K562 (cell line): ENCODE measurements around the gene GNAQ. TPM values are rescaled to one million over a fixed set of nuclear protein-coding genes. Genes with fewer than 3 reads are reported as not detected.

ENCODE experiments used
- CCAR2 ChIP-seq: fragments of 200-400 bp; formaldehyde crosslinking; IDR thresholded peaks from 2 replicates; pipeline ENCODE4 v1.6.1; 2017; ENCODE audit warnings: mild to moderate bottlenecking, low read depth, low read length
- MTA3 ChIP-seq: fragments of 450-650 bp; formaldehyde crosslinking; IDR thresholded peaks from 2 replicates; pipeline ENCODE4 v1.6.1; 2017; ENCODE audit warnings: mild to moderate bottlenecking, borderline replicate concordance
- POLR2A ChIP-seq: fragments of 450-650 bp; conservative IDR thresholded peaks from 2 replicates; pipeline ENCODE4 v1.6.1; 2016
- TAL1 ChIP-seq: fragments of 450-650 bp; IDR thresholded peaks from 2 replicates; pipeline ENCODE4 v1.6.1; 2016; ENCODE audit warnings: mild to moderate bottlenecking
- ZNF174 ChIP-seq: fragments of 250-450 bp; sonication (Bioruptor Pico); IDR thresholded peaks from 2 replicates; pipeline ENCODE4 v1.4.0; 2020; ENCODE audit warnings: mild to moderate bottlenecking
- ZNF699 ChIP-seq: fragments of 250-450 bp; sonication (Bioruptor Pico); IDR thresholded peaks from 2 replicates; pipeline ENCODE4 v1.8.0; 2021; ENCODE audit warnings: mild to moderate bottlenecking, moderate library complexity; ENCODE audit not compliant: insufficient replicate concordance
- polyA plus RNA-seq, 8 experiments: library from polyadenylated mRNA; depleted of rRNA in 4 of 8; stranded (reverse) in 5 of 8; unstranded in 3 of 8; fragments of >200 nt; fragmentation: Nextera tagmentation in 2 of 8; fragmentation: Illumina TruSeq in 1 of 8; extraction: Ambion mirVana in 2 of 8; extraction: Trizol in 1 of 8; gene quantifications; 2 replicates each; pipeline versions ENCODE4 v1.2.1 to v1.2.3, GENCODE V29; 2011 to 2014; ENCODE audit warnings: inconsistent platforms in 1 of 8, missing spikeins in 1 of 8
- total RNA-seq, 7 experiments: library from RNA; depleted of rRNA in 6 of 7; stranded (reverse); fragments of >200 nt in 6 of 7; fragmentation: Illumina TruSeq in 2 of 7; extraction: Trizol in 2 of 7; gene quantifications; 2 replicates each; pipeline versions ENCODE4 v1.2.1 to v1.2.3, GENCODE V29; 2011 to 2021; ENCODE audit warnings: low replicate concordance in 1 of 7
- TF ChIP-seq, protein P1 (sequence below): fragments of 450-650 bp; IDR thresholded peaks from 2 replicates; pipeline ENCODE4 v1.6.1; 2016; ENCODE audit warnings: mild to moderate bottlenecking, moderate library complexity
- TF ChIP-seq, protein P2 (sequence below): fragments of 250-450 bp; sonication (Bioruptor Pico); IDR thresholded peaks from 2 replicates; pipeline ENCODE4 v1.5.0; 2021
- TF ChIP-seq, protein P3 (sequence below): sonication (generic); formaldehyde crosslinking; IDR thresholded peaks from 2 replicates; pipeline ENCODE4 v1.4.0; 2020; ENCODE audit warnings: mild to moderate bottlenecking, missing genetic modification reagents
- TF ChIP-seq, protein P4 (sequence below): IDR thresholded peaks from 3 replicates; pipeline ENCODE4 v1.6.1; 2011; ENCODE audit warnings: borderline replicate concordance, mild to moderate bottlenecking, moderate library complexity; ENCODE audit not compliant: insufficient read length; ENCODE audit errors: extremely low read depth

Gene GNAQ
- total and polyA plus RNA-seq, 9 of the 15 experiments (the other 6 are each of a cell fraction or from before 2014, with no cell fraction given): 4.8 to 27.9 (median 17.5) TPM

DNA sequence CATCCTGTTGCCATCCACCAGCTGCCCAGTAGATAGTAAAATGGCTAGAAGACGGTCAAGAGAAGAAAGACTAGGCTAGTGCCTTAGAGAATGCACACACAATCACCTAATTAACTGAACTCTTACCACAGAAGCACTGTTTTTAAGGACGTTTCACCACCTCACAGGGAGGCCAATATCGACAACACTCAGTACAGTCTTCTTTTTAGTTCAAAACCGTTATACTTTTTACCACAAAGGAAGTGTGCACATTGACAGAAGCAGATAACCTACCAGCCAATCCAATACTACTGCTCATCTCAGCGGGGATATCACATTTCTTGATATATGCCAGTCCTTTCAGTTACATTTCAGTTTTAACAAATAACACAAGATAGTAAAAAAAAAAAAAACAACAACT is 122.3 kb downstream of the GNAQ start (continued):
- TF ChIP-seq, protein P1, sequence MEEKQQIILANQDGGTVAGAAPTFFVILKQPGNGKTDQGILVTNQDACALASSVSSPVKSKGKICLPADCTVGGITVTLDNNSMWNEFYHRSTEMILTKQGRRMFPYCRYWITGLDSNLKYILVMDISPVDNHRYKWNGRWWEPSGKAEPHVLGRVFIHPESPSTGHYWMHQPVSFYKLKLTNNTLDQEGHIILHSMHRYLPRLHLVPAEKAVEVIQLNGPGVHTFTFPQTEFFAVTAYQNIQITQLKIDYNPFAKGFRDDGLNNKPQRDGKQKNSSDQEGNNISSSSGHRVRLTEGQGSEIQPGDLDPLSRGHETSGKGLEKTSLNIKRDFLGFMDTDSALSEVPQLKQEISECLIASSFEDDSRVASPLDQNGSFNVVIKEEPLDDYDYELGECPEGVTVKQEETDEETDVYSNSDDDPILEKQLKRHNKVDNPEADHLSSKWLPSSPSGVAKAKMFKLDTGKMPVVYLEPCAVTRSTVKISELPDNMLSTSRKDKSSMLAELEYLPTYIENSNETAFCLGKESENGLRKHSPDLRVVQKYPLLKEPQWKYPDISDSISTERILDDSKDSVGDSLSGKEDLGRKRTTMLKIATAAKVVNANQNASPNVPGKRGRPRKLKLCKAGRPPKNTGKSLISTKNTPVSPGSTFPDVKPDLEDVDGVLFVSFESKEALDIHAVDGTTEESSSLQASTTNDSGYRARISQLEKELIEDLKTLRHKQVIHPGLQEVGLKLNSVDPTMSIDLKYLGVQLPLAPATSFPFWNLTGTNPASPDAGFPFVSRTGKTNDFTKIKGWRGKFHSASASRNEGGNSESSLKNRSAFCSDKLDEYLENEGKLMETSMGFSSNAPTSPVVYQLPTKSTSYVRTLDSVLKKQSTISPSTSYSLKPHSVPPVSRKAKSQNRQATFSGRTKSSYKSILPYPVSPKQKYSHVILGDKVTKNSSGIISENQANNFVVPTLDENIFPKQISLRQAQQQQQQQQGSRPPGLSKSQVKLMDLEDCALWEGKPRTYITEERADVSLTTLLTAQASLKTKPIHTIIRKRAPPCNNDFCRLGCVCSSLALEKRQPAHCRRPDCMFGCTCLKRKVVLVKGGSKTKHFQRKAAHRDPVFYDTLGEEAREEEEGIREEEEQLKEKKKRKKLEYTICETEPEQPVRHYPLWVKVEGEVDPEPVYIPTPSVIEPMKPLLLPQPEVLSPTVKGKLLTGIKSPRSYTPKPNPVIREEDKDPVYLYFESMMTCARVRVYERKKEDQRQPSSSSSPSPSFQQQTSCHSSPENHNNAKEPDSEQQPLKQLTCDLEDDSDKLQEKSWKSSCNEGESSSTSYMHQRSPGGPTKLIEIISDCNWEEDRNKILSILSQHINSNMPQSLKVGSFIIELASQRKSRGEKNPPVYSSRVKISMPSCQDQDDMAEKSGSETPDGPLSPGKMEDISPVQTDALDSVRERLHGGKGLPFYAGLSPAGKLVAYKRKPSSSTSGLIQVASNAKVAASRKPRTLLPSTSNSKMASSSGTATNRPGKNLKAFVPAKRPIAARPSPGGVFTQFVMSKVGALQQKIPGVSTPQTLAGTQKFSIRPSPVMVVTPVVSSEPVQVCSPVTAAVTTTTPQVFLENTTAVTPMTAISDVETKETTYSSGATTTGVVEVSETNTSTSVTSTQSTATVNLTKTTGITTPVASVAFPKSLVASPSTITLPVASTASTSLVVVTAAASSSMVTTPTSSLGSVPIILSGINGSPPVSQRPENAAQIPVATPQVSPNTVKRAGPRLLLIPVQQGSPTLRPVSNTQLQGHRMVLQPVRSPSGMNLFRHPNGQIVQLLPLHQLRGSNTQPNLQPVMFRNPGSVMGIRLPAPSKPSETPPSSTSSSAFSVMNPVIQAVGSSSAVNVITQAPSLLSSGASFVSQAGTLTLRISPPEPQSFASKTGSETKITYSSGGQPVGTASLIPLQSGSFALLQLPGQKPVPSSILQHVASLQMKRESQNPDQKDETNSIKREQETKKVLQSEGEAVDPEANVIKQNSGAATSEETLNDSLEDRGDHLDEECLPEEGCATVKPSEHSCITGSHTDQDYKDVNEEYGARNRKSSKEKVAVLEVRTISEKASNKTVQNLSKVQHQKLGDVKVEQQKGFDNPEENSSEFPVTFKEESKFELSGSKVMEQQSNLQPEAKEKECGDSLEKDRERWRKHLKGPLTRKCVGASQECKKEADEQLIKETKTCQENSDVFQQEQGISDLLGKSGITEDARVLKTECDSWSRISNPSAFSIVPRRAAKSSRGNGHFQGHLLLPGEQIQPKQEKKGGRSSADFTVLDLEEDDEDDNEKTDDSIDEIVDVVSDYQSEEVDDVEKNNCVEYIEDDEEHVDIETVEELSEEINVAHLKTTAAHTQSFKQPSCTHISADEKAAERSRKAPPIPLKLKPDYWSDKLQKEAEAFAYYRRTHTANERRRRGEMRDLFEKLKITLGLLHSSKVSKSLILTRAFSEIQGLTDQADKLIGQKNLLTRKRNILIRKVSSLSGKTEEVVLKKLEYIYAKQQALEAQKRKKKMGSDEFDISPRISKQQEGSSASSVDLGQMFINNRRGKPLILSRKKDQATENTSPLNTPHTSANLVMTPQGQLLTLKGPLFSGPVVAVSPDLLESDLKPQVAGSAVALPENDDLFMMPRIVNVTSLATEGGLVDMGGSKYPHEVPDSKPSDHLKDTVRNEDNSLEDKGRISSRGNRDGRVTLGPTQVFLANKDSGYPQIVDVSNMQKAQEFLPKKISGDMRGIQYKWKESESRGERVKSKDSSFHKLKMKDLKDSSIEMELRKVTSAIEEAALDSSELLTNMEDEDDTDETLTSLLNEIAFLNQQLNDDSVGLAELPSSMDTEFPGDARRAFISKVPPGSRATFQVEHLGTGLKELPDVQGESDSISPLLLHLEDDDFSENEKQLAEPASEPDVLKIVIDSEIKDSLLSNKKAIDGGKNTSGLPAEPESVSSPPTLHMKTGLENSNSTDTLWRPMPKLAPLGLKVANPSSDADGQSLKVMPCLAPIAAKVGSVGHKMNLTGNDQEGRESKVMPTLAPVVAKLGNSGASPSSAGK: no peak
- TF ChIP-seq TAL1 (peak; percentile 63), ZNF174 (CRISPR knock-in tag) (no peak), MTA3 (0 out of 2 replicates have a peak, but pooled peaks have one; percentile 18), ZNF699 (CRISPR knock-in tag) (no peak), CCAR2 (no peak), POLR2A (peak; percentile 60)
- TF ChIP-seq, protein P2, sequence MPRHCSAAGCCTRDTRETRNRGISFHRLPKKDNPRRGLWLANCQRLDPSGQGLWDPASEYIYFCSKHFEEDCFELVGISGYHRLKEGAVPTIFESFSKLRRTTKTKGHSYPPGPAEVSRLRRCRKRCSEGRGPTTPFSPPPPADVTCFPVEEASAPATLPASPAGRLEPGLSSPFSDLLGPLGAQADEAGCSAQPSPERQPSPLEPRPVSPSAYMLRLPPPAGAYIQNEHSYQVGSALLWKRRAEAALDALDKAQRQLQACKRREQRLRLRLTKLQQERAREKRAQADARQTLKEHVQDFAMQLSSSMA: no peak
- TF ChIP-seq, protein P3, sequence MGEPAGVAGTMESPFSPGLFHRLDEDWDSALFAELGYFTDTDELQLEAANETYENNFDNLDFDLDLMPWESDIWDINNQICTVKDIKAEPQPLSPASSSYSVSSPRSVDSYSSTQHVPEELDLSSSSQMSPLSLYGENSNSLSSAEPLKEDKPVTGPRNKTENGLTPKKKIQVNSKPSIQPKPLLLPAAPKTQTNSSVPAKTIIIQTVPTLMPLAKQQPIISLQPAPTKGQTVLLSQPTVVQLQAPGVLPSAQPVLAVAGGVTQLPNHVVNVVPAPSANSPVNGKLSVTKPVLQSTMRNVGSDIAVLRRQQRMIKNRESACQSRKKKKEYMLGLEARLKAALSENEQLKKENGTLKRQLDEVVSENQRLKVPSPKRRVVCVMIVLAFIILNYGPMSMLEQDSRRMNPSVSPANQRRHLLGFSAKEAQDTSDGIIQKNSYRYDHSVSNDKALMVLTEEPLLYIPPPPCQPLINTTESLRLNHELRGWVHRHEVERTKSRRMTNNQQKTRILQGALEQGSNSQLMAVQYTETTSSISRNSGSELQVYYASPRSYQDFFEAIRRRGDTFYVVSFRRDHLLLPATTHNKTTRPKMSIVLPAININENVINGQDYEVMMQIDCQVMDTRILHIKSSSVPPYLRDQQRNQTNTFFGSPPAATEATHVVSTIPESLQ (CRISPR knock-in tag): no peak
- TF ChIP-seq, protein P4, sequence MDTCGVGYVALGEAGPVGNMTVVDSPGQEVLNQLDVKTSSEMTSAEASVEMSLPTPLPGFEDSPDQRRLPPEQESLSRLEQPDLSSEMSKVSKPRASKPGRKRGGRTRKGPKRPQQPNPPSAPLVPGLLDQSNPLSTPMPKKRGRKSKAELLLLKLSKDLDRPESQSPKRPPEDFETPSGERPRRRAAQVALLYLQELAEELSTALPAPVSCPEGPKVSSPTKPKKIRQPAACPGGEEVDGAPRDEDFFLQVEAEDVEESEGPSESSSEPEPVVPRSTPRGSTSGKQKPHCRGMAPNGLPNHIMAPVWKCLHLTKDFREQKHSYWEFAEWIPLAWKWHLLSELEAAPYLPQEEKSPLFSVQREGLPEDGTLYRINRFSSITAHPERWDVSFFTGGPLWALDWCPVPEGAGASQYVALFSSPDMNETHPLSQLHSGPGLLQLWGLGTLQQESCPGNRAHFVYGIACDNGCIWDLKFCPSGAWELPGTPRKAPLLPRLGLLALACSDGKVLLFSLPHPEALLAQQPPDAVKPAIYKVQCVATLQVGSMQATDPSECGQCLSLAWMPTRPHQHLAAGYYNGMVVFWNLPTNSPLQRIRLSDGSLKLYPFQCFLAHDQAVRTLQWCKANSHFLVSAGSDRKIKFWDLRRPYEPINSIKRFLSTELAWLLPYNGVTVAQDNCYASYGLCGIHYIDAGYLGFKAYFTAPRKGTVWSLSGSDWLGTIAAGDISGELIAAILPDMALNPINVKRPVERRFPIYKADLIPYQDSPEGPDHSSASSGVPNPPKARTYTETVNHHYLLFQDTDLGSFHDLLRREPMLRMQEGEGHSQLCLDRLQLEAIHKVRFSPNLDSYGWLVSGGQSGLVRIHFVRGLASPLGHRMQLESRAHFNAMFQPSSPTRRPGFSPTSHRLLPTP: no peak
